ENCODE measurements around the gene GPD1L. TPM values are rescaled to one million over a fixed set of nuclear protein-coding genes. Genes with fewer than 3 reads are reported as not detected.

GPD1L gene
- total and polyA plus RNA-seq, 2 of the 13 experiments (the other 11 are each of a cell fraction or from before 2014, with no cell fraction given): 4.9 to 13.7 TPM

DNA sequence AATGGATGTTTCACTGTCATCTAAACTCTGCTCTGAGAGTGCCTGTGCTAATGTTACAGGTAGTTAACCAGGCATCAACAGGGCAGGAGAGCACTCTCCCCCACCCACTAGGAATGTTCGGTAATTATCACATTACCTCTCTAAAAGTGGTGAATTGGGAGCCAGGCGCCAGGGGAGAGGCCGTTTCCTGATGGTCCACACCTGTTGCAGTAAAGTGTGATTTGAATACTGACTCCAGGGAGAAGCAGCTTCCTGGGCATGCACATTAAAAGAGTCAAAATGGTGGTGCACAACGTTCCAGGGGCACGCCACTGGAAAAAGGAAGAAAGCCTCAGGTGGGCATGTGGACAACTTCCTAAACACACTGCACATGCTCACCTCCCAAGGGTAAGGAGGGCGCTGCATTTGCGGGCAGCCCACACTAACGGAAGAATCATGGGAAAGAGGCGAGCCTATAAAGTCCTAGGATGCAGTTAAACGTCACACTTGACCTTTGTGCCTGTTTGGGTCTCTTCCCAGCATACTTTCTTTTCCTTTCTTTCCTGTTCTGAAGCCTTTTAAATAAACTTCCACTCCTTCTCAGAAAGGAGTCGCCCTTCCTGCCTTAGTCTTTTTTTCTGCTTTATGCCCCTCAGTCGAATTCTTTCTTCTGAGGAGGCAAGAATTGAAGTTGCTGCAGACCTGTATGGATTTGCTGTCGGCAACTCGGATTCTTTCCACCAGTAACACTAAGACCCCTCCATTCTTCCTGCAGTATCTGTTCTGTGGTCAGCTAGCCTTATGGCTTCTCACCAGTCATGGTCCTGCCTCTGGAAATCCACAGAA lies 28.9 kb upstream of the GPD1L start (continued):
- TF ChIP-seq ZNF704 (CRISPR knock-in tag; IDR thresholded peaks at IDR 0.05; ENCODE audit: borderline replicate concordance) (0 out of 2 replicates have a peak, but pooled peaks have one; percentile 44), RXRB (CRISPR knock-in tag; IDR thresholded peaks at IDR 0.05; ENCODE audit: borderline replicate concordance) (peak; percentile 75; the same call in 1 of the 2 replicates), ZNF850 (CRISPR knock-in tag; conservative IDR thresholded peaks at IDR 0.05) (no peak), ZC3H13 (CRISPR knock-in tag; IDR thresholded peaks at IDR 0.05) (no peak), CCAR2 (optimal IDR thresholded peaks at IDR 0.05; ENCODE audit: low read depth, low read length) (no peak), CEBPG (CRISPR knock-in tag; IDR thresholded peaks at IDR 0.05) (no peak), ZSCAN30 (CRISPR knock-in tag; IDR thresholded peaks at IDR 0.05) (no peak), BRF2 (CRISPR knock-in tag; IDR thresholded peaks at IDR 0.05) (0 out of 2 replicates have a peak, but pooled peaks have one; percentile 51), SIX1 (CRISPR knock-in tag; IDR thresholded peaks at IDR 0.05; ENCODE audit: borderline replicate concordance) (0 out of 2 replicates have a peak, but pooled peaks have one; percentile 18), ZBTB21 (CRISPR knock-in tag; IDR thresholded peaks at IDR 0.05) (no peak), ZNF383 (CRISPR knock-in tag; IDR thresholded peaks at IDR 0.05; ENCODE audit: borderline replicate concordance) (no peak), FOXP1 (IDR thresholded peaks at IDR 0.05) (no peak), FOXP1 (CRISPR knock-in tag; IDR thresholded peaks at IDR 0.05) (no peak), ZNF746 (CRISPR knock-in tag; IDR thresholded peaks at IDR 0.05) (no peak), SOX13 (IDR thresholded peaks at IDR 0.05) (no peak), SOX13 (CRISPR knock-in tag; conservative IDR thresholded peaks at IDR 0.05 in 1 of 2, IDR thresholded peaks at IDR 0.05 in 1 of 2) (peak in 1 of 2 experiments; percentile 8; a peak in 1 of 4 replicates), ZNF335 (CRISPR knock-in tag; IDR thresholded peaks at IDR 0.05) (peak; percentile 28; the same call in 1 of the 2 replicates), TCF7 (IDR thresholded peaks at IDR 0.05; ENCODE audit: low read depth) (no peak), ELF4 (CRISPR knock-in tag; IDR thresholded peaks at IDR 0.05; ENCODE audit: borderline replicate concordance) (no peak), MXD4 (CRISPR knock-in tag; IDR thresholded peaks at IDR 0.05) (no peak)
- TF ChIP-seq, protein P1, sequence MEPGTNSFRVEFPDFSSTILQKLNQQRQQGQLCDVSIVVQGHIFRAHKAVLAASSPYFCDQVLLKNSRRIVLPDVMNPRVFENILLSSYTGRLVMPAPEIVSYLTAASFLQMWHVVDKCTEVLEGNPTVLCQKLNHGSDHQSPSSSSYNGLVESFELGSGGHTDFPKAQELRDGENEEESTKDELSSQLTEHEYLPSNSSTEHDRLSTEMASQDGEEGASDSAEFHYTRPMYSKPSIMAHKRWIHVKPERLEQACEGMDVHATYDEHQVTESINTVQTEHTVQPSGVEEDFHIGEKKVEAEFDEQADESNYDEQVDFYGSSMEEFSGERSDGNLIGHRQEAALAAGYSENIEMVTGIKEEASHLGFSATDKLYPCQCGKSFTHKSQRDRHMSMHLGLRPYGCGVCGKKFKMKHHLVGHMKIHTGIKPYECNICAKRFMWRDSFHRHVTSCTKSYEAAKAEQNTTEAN (CRISPR knock-in tag; conservative IDR thresholded peaks at IDR 0.05): 0 out of 2 replicates have a peak, but pooled peaks have one; percentile 21
- TF ChIP-seq, protein P2, sequence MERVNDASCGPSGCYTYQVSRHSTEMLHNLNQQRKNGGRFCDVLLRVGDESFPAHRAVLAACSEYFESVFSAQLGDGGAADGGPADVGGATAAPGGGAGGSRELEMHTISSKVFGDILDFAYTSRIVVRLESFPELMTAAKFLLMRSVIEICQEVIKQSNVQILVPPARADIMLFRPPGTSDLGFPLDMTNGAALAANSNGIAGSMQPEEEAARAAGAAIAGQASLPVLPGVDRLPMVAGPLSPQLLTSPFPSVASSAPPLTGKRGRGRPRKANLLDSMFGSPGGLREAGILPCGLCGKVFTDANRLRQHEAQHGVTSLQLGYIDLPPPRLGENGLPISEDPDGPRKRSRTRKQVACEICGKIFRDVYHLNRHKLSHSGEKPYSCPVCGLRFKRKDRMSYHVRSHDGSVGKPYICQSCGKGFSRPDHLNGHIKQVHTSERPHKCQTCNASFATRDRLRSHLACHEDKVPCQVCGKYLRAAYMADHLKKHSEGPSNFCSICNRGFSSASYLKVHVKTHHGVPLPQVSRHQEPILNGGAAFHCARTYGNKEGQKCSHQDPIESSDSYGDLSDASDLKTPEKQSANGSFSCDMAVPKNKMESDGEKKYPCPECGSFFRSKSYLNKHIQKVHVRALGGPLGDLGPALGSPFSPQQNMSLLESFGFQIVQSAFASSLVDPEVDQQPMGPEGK (CRISPR knock-in tag; IDR thresholded peaks at IDR 0.05): peak; percentile 28; the same call in 1 of the 2 replicates
- TF ChIP-seq, protein P3, sequence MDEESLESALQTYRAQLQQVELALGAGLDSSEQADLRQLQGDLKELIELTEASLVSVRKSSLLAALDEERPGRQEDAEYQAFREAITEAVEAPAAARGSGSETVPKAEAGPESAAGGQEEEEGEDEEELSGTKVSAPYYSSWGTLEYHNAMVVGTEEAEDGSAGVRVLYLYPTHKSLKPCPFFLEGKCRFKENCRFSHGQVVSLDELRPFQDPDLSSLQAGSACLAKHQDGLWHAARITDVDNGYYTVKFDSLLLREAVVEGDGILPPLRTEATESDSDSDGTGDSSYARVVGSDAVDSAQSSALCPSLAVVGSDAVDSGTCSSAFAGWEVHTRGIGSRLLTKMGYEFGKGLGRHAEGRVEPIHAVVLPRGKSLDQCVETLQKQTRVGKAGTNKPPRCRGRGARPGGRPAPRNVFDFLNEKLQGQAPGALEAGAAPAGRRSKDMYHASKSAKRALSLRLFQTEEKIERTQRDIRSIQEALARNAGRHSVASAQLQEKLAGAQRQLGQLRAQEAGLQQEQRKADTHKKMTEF (CRISPR knock-in tag; IDR thresholded peaks at IDR 0.05): peak; percentile 41; the same call in 1 of the 2 replicates
